Stimulated activated CD8-positive, alpha-beta memory T cell treated with anti-CD3 and anti-CD28 coated beads, Interleukin-15, amount 100 ng/mL, for 24 hours (primary cell): Measurements from ENCODE around the gene IKZF3.
A peak's percentile ranks its signal among the peaks of the same experiment; 100 is the strongest.
"Not testable (repeated sequence)": the region's sequence is repeated elsewhere in the genome, so short reads cannot be mapped to it uniquely, and the experiment has no call there.

Experiments used
- DNase-seq: peaks from one replicate; pipeline ENCODE4 v3.0.0-alpha.2; 2020; ENCODE audit warnings: low read depth

Gene IKZF3

DNA sequence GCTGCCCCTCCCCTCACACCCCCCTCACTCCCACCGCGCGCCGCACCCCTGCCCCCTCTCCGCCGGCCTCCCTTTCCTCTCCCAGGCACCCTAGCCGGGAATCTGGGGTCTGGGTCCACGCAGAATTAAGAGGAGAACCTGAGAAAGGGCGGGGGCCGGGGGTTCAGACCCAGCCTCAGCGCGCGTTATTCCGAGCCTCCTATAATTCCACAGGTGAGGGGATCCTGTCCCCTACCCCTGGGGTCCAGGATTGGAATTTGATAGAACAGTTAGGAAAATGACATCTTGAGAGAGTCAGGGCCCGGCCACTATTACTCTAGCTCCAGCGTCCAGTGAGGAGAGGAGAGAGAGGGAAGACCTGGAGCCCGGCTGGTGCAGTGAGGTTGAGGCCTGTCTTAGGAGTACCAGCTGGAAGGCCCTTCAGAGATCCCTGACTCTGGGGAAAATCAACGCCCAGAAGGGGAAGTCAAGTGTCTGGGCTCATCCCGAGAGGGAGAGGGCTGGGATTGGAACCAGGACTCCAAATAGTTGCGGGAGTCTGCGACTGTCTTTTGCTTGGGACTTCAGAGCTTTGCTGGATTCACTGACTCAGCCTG, 109.1 kb downstream of the IKZF3 start:
- DNase-seq, result no peak

- DNase-seq, result peak; percentile 91
Measured at GRCh38 chr17:39754161-39754957, 109.8 kb downstream of the IKZF3 start.

DNA sequence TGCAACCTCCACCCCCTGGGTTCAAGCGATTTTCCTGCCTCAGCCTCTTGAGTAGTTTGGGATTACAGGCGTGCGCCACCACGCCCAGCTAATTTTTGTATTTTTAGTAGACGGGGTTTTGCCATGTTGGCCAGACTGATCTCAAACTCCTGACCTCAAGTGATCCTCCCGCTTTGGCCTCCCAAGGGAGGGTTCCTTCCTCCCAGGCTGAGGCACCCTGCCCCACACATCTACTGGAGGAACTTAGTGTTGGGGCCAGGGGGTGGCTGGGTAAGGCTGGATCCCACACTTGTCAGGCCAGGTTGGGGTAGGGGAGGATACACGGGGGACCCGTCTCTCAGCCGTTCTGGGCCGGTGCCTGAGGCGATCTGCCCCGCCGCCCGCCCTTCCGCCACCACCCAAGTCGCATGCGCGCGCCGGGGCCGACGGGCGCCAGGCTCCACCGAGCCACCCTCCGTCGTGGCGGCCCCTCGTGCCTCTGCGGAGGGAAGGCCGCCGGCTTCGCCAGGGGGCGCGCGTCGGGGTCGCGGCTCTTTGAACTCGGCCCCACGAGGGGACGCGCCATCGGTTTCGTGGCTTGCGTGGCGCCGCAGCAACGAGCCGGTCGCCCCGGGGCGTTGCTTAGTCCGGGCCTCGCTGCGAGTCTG, 110.5 kb downstream of the IKZF3 start:
- DNase-seq, result peak; percentile 60

GRCh38 chr17:39752241-39752881, 111.8 kb downstream of the IKZF3 start:
- no peak for DNase-seq

DNA sequence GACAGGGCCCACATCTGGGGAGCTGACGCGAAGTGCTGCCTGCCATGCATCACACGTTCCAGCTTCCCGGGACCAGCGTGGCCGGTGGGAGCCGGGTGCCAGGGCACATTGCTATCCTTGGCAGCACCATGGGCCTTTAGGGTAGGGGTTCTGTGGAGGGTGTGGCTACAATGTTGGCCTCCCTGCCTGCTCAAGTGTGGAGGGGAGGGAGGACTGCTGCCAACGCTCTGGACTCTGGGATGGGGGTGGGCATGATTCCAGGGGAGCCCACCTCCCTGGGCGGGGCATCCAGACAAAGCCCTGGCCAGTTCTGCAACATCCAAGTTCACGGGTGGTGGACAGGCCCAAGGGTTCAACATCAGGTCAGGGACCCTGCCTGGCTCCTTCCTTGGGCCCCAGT, 112.5 kb downstream of the IKZF3 start:
- DNase-seq, result no peak

DNA sequence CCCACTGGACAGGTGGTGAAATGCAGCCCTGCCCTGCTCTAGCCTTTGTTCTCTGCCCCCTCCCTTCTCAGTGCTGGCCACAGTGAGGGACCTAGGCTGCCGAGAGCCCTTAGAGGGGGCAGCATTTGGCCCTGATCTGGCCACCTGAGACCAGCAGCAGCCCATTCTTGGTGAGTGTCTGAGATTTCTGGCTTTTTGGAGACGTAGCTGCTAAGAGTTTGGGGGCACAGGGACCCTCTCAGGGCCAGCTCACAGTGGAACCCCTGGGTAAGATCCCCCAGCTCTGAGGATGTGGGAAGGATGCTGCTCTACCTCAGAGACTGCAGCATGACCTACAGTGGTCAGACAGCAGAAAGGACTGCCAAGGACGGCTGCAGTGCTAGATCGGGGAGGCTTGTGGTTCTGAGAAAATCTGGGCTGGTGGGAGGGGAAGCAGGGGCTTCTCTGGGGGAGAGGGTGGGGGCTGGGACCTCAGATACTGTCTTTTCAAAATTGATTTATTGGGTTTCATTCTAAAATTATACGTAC, 113.0 kb downstream of the IKZF3 start:
- no peak for DNase-seq

- DNase-seq, result no peak
Measured at GRCh38 chr17:39750131-39751015, 113.7 kb downstream of the IKZF3 start.

- not testable (repeated sequence) for DNase-seq
Measured at GRCh38 chr17:39748444-39749034, 115.6 kb downstream of the IKZF3 start.

GRCh38 chr17:39747745-39748144, 116.4 kb downstream of the IKZF3 start:
- no peak for DNase-seq

DNA sequence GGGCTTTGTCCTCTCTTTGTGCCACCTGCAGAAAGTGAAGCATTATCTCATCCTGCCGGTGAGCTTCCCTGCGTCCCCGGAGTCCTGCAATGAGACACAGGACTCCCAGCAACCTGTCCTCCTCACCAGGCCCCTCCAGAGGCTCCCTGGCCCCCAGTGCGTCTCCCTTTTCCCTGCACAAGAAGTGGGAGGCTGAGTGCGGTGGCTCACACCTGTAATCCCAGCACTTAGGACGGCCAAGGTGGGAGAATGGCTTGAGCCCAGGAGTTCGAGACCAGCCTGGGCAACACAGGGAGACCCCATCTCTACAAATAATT, 118.0 kb downstream of the IKZF3 start:
- no peak for DNase-seq

DNA sequence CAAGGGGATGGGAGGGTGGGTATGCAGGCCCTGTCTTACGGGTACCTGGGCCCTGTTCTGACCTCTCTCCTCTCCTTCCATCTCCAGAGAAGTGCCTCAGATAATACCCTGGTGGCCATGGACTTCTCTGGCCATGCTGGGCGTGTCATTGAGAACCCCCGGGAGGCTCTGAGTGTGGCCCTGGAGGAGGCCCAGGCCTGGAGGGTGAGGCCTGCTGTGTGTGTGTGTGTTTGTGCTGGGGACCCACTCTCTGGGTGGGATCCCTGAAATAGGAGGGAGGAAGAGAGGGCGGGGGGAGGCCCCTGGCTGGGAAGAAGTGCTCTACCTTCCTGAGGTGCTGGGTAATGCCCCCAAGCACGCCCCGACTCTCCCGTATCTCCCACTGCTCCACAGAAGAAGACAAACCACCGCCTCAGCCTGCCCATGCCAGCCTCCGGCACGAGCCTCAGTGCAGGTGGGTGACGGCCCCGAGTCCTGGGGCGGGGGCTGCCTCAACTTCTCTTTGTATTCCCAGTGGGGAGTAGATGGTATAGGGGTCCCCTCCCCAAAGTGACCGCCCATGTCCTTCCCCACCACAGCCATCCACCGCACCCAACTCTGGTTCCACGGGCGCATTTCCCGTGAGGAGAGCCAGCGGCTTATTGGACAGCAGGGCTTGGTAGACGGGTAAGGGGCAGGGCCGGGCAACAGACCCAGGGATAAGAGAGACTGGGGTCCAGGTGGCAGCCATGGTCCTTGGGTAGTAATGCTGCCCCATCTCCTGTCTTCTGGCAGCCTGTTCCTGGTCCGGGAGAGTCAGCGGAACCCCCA, 118.6 kb downstream of the IKZF3 start:
- DNase-seq, result no peak

GRCh38 chr17:39744836-39745215, 119.3 kb downstream of the IKZF3 start:
- no peak for DNase-seq

DNA sequence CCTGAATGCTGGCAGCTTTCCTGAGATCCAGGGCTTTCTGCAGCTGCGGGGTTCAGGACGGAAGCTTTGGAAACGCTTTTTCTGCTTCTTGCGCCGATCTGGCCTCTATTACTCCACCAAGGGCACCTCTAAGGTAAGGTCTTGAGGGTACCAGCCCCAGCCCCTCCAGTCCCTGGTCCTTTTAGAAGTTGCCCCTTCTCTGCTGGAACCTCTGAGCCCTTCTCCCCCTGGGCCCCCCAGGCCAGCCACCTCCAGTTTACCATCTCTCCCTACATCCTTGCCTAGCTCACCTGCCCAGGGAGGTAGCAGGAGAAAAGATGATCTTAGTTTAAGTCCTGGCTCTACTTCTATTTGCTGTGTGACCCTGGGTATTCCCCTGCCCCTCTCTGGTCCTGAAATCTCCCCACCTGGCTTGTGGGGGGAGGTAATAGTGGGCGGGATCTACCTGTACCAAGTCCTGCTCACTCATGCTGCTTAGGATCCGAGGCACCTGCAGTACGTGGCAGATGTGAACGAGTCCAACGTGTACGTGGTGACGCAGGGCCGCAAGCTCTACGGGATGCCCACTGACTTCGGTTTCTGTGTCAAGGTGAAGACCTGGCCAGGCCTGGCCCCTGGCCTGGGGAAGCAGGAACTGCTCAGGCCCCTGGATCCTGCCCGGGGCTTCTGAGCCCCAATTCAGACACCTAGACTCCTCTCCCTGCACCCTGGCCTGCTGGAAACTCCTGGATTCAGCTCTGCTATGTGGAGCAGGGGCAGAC, 119.9 kb downstream of the IKZF3 start:
- DNase-seq, result no peak

GRCh38 chr17:39742856-39743436, 121.2 kb downstream of the IKZF3 start:
- no peak for DNase-seq

GRCh38 chr17:39742126-39742855, 121.8 kb downstream of the IKZF3 start:
- DNase-seq, result no peak

DNA sequence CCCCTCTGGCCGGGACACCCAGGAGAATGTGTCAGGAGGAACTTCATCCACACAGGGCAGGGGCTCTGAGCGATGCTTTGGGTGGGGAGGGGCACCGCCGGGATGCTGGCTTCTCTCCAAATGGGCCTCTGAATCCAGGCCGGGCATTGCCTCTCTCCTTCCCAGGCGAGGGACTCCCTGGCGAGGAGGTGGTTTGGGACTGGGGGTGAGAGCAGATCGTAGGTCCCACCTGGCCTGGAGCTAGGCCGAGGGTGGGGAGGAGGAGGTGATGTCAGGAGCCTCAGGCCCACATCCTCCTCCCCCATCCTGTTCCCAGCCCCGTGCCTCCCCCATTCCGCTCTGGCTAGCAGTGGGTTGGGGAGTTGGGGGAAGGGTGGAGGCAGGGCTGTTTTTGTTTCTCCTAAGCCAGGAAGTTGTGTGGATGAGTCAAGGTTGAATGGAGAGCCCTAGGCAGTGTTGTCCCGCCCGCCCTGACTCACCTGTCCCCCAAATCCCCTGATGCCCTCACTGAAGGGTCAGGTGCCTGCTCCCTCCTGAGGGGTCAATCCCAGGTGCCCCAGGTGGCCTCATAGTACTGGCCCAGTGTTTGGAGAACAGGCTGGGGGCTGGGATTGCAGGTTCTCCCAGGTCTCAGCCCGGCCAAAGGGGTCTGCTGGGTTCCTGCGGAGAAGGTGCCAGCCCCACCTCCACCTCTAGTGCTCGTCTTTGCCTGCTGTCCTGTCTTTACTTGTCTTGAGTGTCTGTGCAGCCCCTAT, 123.6 kb downstream of the IKZF3 start:
- DNase-seq, result no peak

DNA sequence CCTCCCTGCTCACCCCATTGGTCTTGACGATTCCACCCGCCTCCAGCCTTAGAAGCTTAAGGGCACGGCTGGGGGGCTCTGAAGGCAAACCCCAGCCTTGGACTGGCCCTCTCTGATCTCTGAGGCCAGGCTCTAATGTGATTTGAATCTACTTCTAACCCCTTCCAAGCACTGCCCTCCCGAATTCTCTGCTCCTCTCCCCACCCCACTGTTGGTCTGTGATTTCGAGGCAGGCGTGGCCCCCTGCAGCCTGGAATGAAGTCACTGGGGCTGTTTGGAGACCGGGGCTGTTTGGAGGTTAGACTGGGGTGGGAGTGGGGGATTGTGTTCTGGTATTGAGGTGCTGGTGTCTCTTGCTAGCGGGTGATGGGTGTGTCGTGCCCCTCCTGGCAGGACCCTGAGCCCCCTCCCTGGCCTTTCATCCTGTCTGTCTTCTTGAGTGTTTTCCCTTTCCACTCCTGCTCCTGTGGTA, 124.2 kb downstream of the IKZF3 start:
- DNase-seq, result no peak
